DOHH2 (cell line): ENCODE data around the gene STRIT1.

Experiments used
- H3F3A ChIP-seq: fragments of 200-600 bp; sonication (generic), shearing (Covaris generic); 2 replicates; pipeline ENCODE4 v1.6.0; 2016; ENCODE audit warnings: antibody characterized with exemption, mild to moderate bottlenecking; ENCODE audit not compliant: control insufficient read depth, insufficient read depth
- H3K27ac ChIP-seq: fragments of 200-600 bp; sonication (generic); 2 replicates; pipeline ENCODE4 v1.5.1; 2014; ENCODE audit warnings: low read depth, mild to moderate bottlenecking, low read length, moderate library complexity
- H3K27me3 ChIP-seq: fragments of 200-600 bp; sonication (generic); 2 replicates; pipeline ENCODE4 v1.6.1; 2014; ENCODE audit warnings: mild to moderate bottlenecking, low read length, mixed read lengths; ENCODE audit not compliant: control insufficient read depth
- H3K36me3 ChIP-seq: fragments of 200-600 bp; sonication (generic); 2 replicates; pipeline ENCODE4 v1.6.1; 2014; ENCODE audit warnings: mild to moderate bottlenecking, low read length, moderate library complexity, mixed read lengths; ENCODE audit not compliant: control insufficient read depth
- H3K4me1 ChIP-seq: fragments of 200-600 bp; sonication (generic); 2 replicates; pipeline ENCODE4 v1.6.1; 2014; ENCODE audit warnings: mild to moderate bottlenecking, low read length, mixed read lengths; ENCODE audit not compliant: control insufficient read depth
- H3K4me2 ChIP-seq: fragments of 200-600 bp; sonication (generic); 2 replicates; pipeline ENCODE4 v1.6.0; 2014; ENCODE audit warnings: mild to moderate bottlenecking, low read length, moderate library complexity
- H3K4me3 ChIP-seq: fragments of 200-600 bp; sonication (generic); 2 replicates; pipeline ENCODE4 v1.5.1; 2014; ENCODE audit warnings: mild to moderate bottlenecking, low read length, mixed read lengths
- H3K79me2 ChIP-seq: fragments of 200-600 bp; sonication (generic); 2 replicates; pipeline ENCODE4 v1.6.1; 2014; ENCODE audit warnings: mild to moderate bottlenecking, low read length, mixed read lengths; ENCODE audit not compliant: control insufficient read depth
- H3K9me2 ChIP-seq: fragments of 200-600 bp; sonication (generic); replicated peaks from 2 replicates; pipeline ENCODE4 v1.6.1; 2014; ENCODE audit warnings: mild to moderate bottlenecking, low read length, mixed read lengths; ENCODE audit not compliant: control insufficient read depth
- H3K9me3 ChIP-seq: fragments of 200-600 bp; sonication (generic); 2 replicates; pipeline ENCODE4 v1.6.1; 2014; ENCODE audit warnings: antibody characterized with exemption, low read length, mixed read lengths; ENCODE audit not compliant: control insufficient read depth, insufficient read depth
- H4K20me1 ChIP-seq: fragments of 200-600 bp; sonication (generic); 2 replicates; pipeline ENCODE4 v1.6.0; 2014; ENCODE audit warnings: low read depth, mild to moderate bottlenecking, antibody characterized with exemption, low read length, moderate library complexity; ENCODE audit not compliant: control insufficient read depth, insufficient read depth
- CTCF ChIP-seq: fragments of 200-600 bp; sonication (generic); IDR thresholded peaks from one replicate; pipeline ENCODE4 v1.5.1; 2014; ENCODE audit warnings: antibody characterized with exemption, mild to moderate bottlenecking, low read depth, low read length; ENCODE audit not compliant: poor library complexity, severe bottlenecking
- EZH2phosphoT487 ChIP-seq: fragments of 200-600 bp; sonication (generic); IDR thresholded peaks from 2 replicates; pipeline ENCODE4 v1.6.1; 2017; ENCODE audit warnings: borderline replicate concordance, mild to moderate bottlenecking, antibody characterized with exemption, low read length, moderate library complexity, mixed read lengths

Gene STRIT1

DNA sequence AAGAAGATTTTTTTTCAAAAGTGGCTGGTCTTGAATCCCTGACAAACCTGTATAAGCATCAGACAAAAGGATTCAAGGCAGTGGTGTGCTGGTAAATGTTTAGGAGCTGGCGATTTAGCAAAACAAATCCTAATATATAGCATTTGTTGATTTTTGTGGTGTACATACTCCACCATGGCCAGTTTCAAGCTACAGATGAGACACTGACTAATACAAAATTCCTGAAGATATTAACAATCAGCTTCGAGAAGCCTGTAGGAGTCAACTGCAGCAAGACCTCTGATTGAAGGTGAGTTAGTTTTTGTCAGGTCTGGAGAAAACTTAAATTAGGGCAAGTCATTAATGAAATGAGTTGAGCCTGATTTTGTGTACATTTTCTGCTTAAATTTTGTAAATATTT lies 6.7 kb downstream of the STRIT1 start:
- H3K79me2 ChIP-seq, result no peaks in the 10 kb centered on the region
- H3K27ac ChIP-seq, result no peak overlapping the region
- no peaks in the 10 kb centered on the region for H3K4me1 ChIP-seq
- no peak for TF ChIP-seq EZH2phosphoT487
- no peak for TF ChIP-seq CTCF
- H4K20me1 ChIP-seq, result no peaks in the 10 kb centered on the region
- no peak overlapping the region for H3K4me2 ChIP-seq
- no peaks in the 10 kb centered on the region for H3K27me3 ChIP-seq
- H3K9me2 ChIP-seq, result no peaks in the 10 kb centered on the region
- H3K9me3 ChIP-seq, result no peaks in the 10 kb centered on the region
- no peaks in the 10 kb centered on the region for H3K36me3 ChIP-seq
- H3F3A ChIP-seq, result no peaks in the 10 kb centered on the region
- H3K4me3 ChIP-seq, result no peak overlapping the region

GRCh38 chr3:155285936-155286335 lies 7.5 kb downstream of the STRIT1 start:
- Histone ChIP-seq H3K79me2 (no peaks in the 10 kb centered on the region), H3K27me3 (no peaks in the 10 kb centered on the region), H4K20me1 (no peaks in the 10 kb centered on the region), H3K9me2 (no peaks in the 10 kb centered on the region), H3F3A (no peaks in the 10 kb centered on the region), H3K9me3 (no peaks in the 10 kb centered on the region), H3K4me3 (no peak overlapping the region), H3K27ac (no peak overlapping the region), H3K36me3 (no peaks in the 10 kb centered on the region), H3K4me1 (no peaks in the 10 kb centered on the region), H3K4me2 (no peak overlapping the region)
- TF ChIP-seq CTCF (no peak), EZH2phosphoT487 (no peak)

GRCh38 chr3:155283092-155284056 lies 10.1 kb downstream of the STRIT1 start:
- H3K27ac ChIP-seq, result no peak overlapping the region
- H3K36me3 ChIP-seq, result no peaks in the 10 kb centered on the region
- no peaks in the 10 kb centered on the region for H3F3A ChIP-seq
- no peaks in the 10 kb centered on the region for H3K9me3 ChIP-seq
- H3K27me3 ChIP-seq, result no peaks in the 10 kb centered on the region
- TF ChIP-seq EZH2phosphoT487 (no peak), CTCF (no peak)
- no peaks in the 10 kb centered on the region for H4K20me1 ChIP-seq
- no peaks in the 10 kb centered on the region for H3K79me2 ChIP-seq
- H3K4me2 ChIP-seq, result no peak overlapping the region
- no peaks in the 10 kb centered on the region for H3K4me1 ChIP-seq
- no peaks in the 10 kb centered on the region for H3K9me2 ChIP-seq
- H3K4me3 ChIP-seq, result no peak overlapping the region
